Liver (tissue), 9 donors: ENCODE results near the gene ISCA2. TPM values are rescaled to one million over a fixed set of nuclear protein-coding genes. Genes with fewer than 3 reads are reported as not detected.

Experiments used
- DNase-seq: peaks from one replicate; pipeline ENCODE4 v3.0.0-alpha.2; 2017; ENCODE audit warnings: low spot score
- H3K27ac ChIP-seq, 2 donors: one replicate each; pipeline ENCODE4 v1.7.0; 2013; ENCODE audit warnings: inconsistent platforms in 2 of 2, low read length in 2 of 2, control low read depth in 1 of 2, low read depth in 1 of 2, mild to moderate bottlenecking in 1 of 2
- H3K27me3 ChIP-seq, 4 donors: one replicate each; pipeline versions ENCODE4 v1.6.1 to v1.7.0; 2013; ENCODE audit warnings: low read length in 3 of 4, inconsistent platforms in 1 of 4, mild to moderate bottlenecking in 1 of 4, moderate library complexity in 1 of 4; ENCODE audit not compliant: control insufficient read depth in 4 of 4, insufficient read depth in 4 of 4
- H3K36me3 ChIP-seq, 4 donors: one replicate each; pipeline versions ENCODE4 v1.6.1 to v1.7.0; 2013; ENCODE audit warnings: low read length in 3 of 4, mild to moderate bottlenecking in 3 of 4, low read depth in 1 of 4, moderate library complexity in 1 of 4; ENCODE audit not compliant: control insufficient read depth in 4 of 4, insufficient read depth in 3 of 4
- H3K4me1 ChIP-seq, 4 donors: one replicate each; pipeline versions ENCODE4 v1.6.1 to v1.7.0; 2013; ENCODE audit warnings: low read length in 3 of 4, mild to moderate bottlenecking in 3 of 4, moderate library complexity in 1 of 4; ENCODE audit not compliant: control insufficient read depth in 4 of 4, insufficient read depth in 4 of 4
- H3K4me3 ChIP-seq, 3 donors: one replicate each; pipeline versions ENCODE4 v1.6.1 to v1.7.0; 2013; ENCODE audit warnings: low read length in 3 of 3, control low read depth in 1 of 3, low read depth in 1 of 3, mild to moderate bottlenecking in 1 of 3
- H3K9ac ChIP-seq, 2 donors: one replicate each; pipeline ENCODE4 v1.7.0; 2013; ENCODE audit warnings: low read length in 2 of 2, mild to moderate bottlenecking in 2 of 2, moderate library complexity in 2 of 2, control low read depth in 1 of 2, low read depth in 1 of 2
- H3K9me3 ChIP-seq, 4 donors: one replicate each; pipeline versions ENCODE4 v1.6.1 to v1.7.0; 2013; ENCODE audit warnings: low read length in 3 of 4; ENCODE audit not compliant: control insufficient read depth in 4 of 4
- ATF3 ChIP-seq: IDR thresholded peaks from 2 replicates; pipeline ENCODE4 v1.6.1; 2016; ENCODE audit warnings: antibody characterized with exemption
- CTCF ChIP-seq: fragments of 150-350 bp; IDR thresholded peaks from 2 replicates; pipeline ENCODE4 v1.5.1; 2017; ENCODE audit warnings: improper control_type of control experiment, low read depth, low read length; ENCODE audit not compliant: missing input control
- FOXA1 ChIP-seq: IDR thresholded peaks from 2 replicates; pipeline ENCODE4 v1.6.1; 2016; ENCODE audit warnings: antibody characterized with exemption
- FOXA2 ChIP-seq: IDR thresholded peaks from 2 replicates; pipeline ENCODE4 v1.6.1; 2016; ENCODE audit warnings: antibody characterized with exemption
- GABPA ChIP-seq, 2 donors: IDR thresholded peaks in 1 of 2; conservative IDR thresholded peaks in 1 of 2; 2 replicates each; pipeline ENCODE4 v1.6.1; 2016; ENCODE audit warnings: antibody characterized with exemption in 2 of 2, mild to moderate bottlenecking in 1 of 2, moderate library complexity in 1 of 2
- HNF4A ChIP-seq, 2 donors: conservative IDR thresholded peaks; 2 replicates each; pipeline ENCODE4 v1.6.1; 2016; ENCODE audit warnings: antibody characterized with exemption in 2 of 2, mild to moderate bottlenecking in 2 of 2
- HNF4G ChIP-seq: IDR thresholded peaks from 2 replicates; pipeline ENCODE4 v1.6.1; 2016; ENCODE audit warnings: antibody characterized with exemption
- MAX ChIP-seq: IDR thresholded peaks from 2 replicates; pipeline ENCODE4 v1.6.1; 2016; ENCODE audit warnings: antibody characterized with exemption
- NR2F2 ChIP-seq: IDR thresholded peaks from 2 replicates; pipeline ENCODE4 v1.6.1; 2016; ENCODE audit warnings: antibody characterized with exemption
- REST ChIP-seq: IDR thresholded peaks from 2 replicates; pipeline ENCODE4 v1.6.1; 2016; ENCODE audit warnings: antibody characterized with exemption, mild to moderate bottlenecking
- RXRA ChIP-seq, 2 donors: IDR thresholded peaks; 2 replicates each; pipeline ENCODE4 v1.6.1; 2017 to 2018; ENCODE audit warnings: antibody characterized with exemption in 2 of 2, mild to moderate bottlenecking in 1 of 2
- SP1 ChIP-seq: IDR thresholded peaks from 2 replicates; pipeline ENCODE4 v1.6.1; 2018; ENCODE audit warnings: antibody characterized with exemption, mild to moderate bottlenecking
- TAF1 ChIP-seq: conservative IDR thresholded peaks from 2 replicates; pipeline ENCODE4 v1.6.1; 2016; ENCODE audit warnings: antibody characterized with exemption, mild to moderate bottlenecking
- YY1 ChIP-seq: IDR thresholded peaks from 2 replicates; pipeline ENCODE4 v1.6.1; 2016; ENCODE audit warnings: antibody characterized with exemption, mild to moderate bottlenecking
- ZBTB33 ChIP-seq: IDR thresholded peaks from 2 replicates; pipeline ENCODE4 v1.6.1; 2016; ENCODE audit warnings: antibody characterized with exemption
- WGBS: extraction: QIAGEN DNeasy Blood & Tissue Kit; methylation state at CpG from one replicate; pipeline ENCODE4 v1.1.7; 2013; 5-methylcytosine and 5-hydroxymethylcytosine counted together
- polyA plus RNA-seq, 2 donors: library from polyadenylated mRNA; stranded (reverse) in 1 of 2; unstranded in 1 of 2; fragments of 200-250 nt in 1 of 2; fragments of >200 nt in 1 of 2; fragmentation: Nextera tagmentation in 1 of 2; extraction: Ambion mirVana in 1 of 2; gene quantifications; one replicate each; pipeline versions ENCODE4 v1.2.1 to v1.2.3, GENCODE V29; 2013 to 2015
- total RNA-seq, 2 donors: library from RNA; depleted of rRNA; stranded (reverse); fragments of >200 nt; gene quantifications; one replicate each; pipeline ENCODE4 v1.2.3, GENCODE V29; 2014
- donor health status: healthy.
- donor health status: healthy.
- donor health status: healthy.
- donor health status: healthy.
- donor health status: healthy.

Gene ISCA2
- total and polyA plus RNA-seq, 4 donors: 7.1 to 35.3 (median 15.8) TPM

GRCh38 chr14:74539503-74539902 lies 45.9 kb downstream of the ISCA2 start:
- Histone ChIP-seq H3K9ac (no peak overlapping the region), H3K36me3 (no peaks in the 10 kb centered on the region), H3K4me3 (no peak overlapping the region), H3K4me1 (no peaks in the 10 kb centered on the region), H3K9me3 (no peaks in the 10 kb centered on the region), H3K27me3 (no peaks in the 10 kb centered on the region), H3K27ac (no peak overlapping the region)
- 90% methylated on average over 4 of the region's 4 CpGs for WGBS
- no peak for DNase-seq
- TF ChIP-seq HNF4G (no peak), RXRA (IDR thresholded peaks at IDR 0.05) (no peak), REST (no peak), ZBTB33 (no peak), YY1 (no peak), SP1 (no peak), HNF4A (conservative IDR thresholded peaks at IDR 0.05) (no peak)

- TF ChIP-seq FOXA2 (no peak), RXRA (IDR thresholded peaks at IDR 0.05) (no peak), MAX (no peak), GABPA (IDR thresholded peaks at IDR 0.05 in 1 of 2, conservative IDR thresholded peaks at IDR 0.05 in 1 of 2) (no peak)
- Histone ChIP-seq H3K27me3 (no peaks in the 10 kb centered on the region), H3K9ac (no peak overlapping the region), H3K27ac (no peak overlapping the region), H3K4me1 (no peaks in the 10 kb centered on the region), H3K4me3 (no peak overlapping the region), H3K36me3 (no peaks in the 10 kb centered on the region), H3K9me3 (no peaks in the 10 kb centered on the region)
- WGBS: 83% methylated on average over 3 of the region's 3 CpGs
- DNase-seq: no peak
Measured at GRCh38 chr14:74541225-74541624, 47.7 kb downstream of the ISCA2 start.

GRCh38 chr14:74542056-74542685 lies 48.6 kb downstream of the ISCA2 start:
- 88% methylated on average over 10 of the region's 10 CpGs for WGBS
- no peak overlapping the region for H3K4me3 ChIP-seq
- TF ChIP-seq HNF4G (no peak), TAF1 (no peak), ATF3 (no peak), FOXA1 (no peak), NR2F2 (no peak), REST (no peak), CTCF (no peak)
- no peaks in the 10 kb centered on the region for H3K36me3 ChIP-seq
- no peaks in the 10 kb centered on the region for H3K4me1 ChIP-seq
- no peak overlapping the region for H3K9ac ChIP-seq
- no peak overlapping the region for H3K27ac ChIP-seq
- H3K9me3 ChIP-seq: no peaks in the 10 kb centered on the region
- DNase-seq: no peak
- H3K27me3 ChIP-seq: no peaks in the 10 kb centered on the region
